Left ventricle myocardium superior (tissue), 1 donor: ENCODE results near the gene FAR1. TPM values are rescaled to one million over a fixed set of nuclear protein-coding genes. Genes with fewer than 3 reads are reported as not detected.

Experiments
- ATAC-seq: fragments of 200-7000 bp; cut with Tn5 transposase; one replicate; pipeline ENCODE4 v1.9.1; 2020; ENCODE audit warnings: mild to moderate bottlenecking, moderate library complexity
- DNase-seq: peaks from one replicate; pipeline ENCODE4 v3.0.0-alpha.2; 2020
- intact Hi-C: fragments of 100-400 bp; cut with micrococcal nuclease; formaldehyde crosslinking; loops from one replicate; pipeline ENCODE4 v1.11.0; 2022
- total RNA-seq: library from RNA; stranded (reverse); fragmentation: NEBNext Ultra II Directional; extraction: Animal tissue kit (Norgen Biotek cat#: 25700); gene quantifications from one replicate; pipeline ENCODE4 v1.2.1, GENCODE V29; 2021
- donor health status: DM: no; HTN: yes; CAD: no; lungs with severe emphysema.

FAR1 gene
- total RNA-seq, 1 donor from 2014 or later: 37.0 TPM

- intact Hi-C loops: no loop called here
- DNase-seq (no peak), ATAC-seq (no peak)
Observed at GRCh38 chr11:13769188-13769587, 100.7 kb downstream of the FAR1 start.

- intact Hi-C loops: loop anchor here (10.0 kb wide), 1 partner anchor 484 kb away; no protein-coding TSS in a partner anchor
- ATAC-seq (no peak), DNase-seq (no peak)
Observed at GRCh38 chr11:13771151-13771550, 102.7 kb downstream of the FAR1 start.

GRCh38 chr11:13772223-13773046, 104.0 kb downstream of the FAR1 start:
- peak; percentile 44 for ATAC-seq
- no peak for DNase-seq
- intact Hi-C loops: loop anchor here (10.0 kb wide), 1 partner anchor 482 kb away; no protein-coding TSS in a partner anchor

- ATAC-seq (no peak), DNase-seq (no peak)
- intact Hi-C loops: loop anchor here (10.0 kb wide), 1 partner anchor 479 kb away; no protein-coding TSS in a partner anchor
Observed at GRCh38 chr11:13775471-13775870, 107.0 kb downstream of the FAR1 start.

- intact Hi-C loops: loop anchor here (10.0 kb wide), 1 partner anchor 479 kb away; no protein-coding TSS in a partner anchor
- no peak for DNase-seq
- no peak for ATAC-seq
Observed at GRCh38 chr11:13776134-13776815, 107.8 kb downstream of the FAR1 start.

- intact Hi-C loops: loop anchor here (10.0 kb wide), 1 partner anchor 477 kb away; no protein-coding TSS in a partner anchor
- DNase-seq (no peak), ATAC-seq (no peak)
Observed at GRCh38 chr11:13777341-13777985, 109.0 kb downstream of the FAR1 start.

GRCh38 chr11:13778345-13778744, 109.9 kb downstream of the FAR1 start:
- no peak for ATAC-seq

GRCh38 chr11:13781153-13781552, 112.7 kb downstream of the FAR1 start:
- DNase-seq (no peak), ATAC-seq (no peak)
- intact Hi-C loops: no loop called here

More at GRCh38 chr11:13778345-13778744, 109.9 kb downstream of the FAR1 start:
- no peak for DNase-seq
- intact Hi-C loops: loop anchor here (10.0 kb wide), 1 partner anchor 476 kb away; no protein-coding TSS in a partner anchor

Other genes starting within 250 kb of the FAR1 start
- gene BTBD10, start 205.4 kb upstream of the FAR1 start, total RNA-seq: 19.2 TPM
- not detected for gene PTH, start 172.7 kb upstream of the FAR1 start, total RNA-seq